Measurements from ENCODE around the gene KRTAP10-9. TPM values are rescaled to one million over a fixed set of nuclear protein-coding genes. Genes with fewer than 3 reads are reported as not detected.
"Not testable (repeated sequence)": the region's sequence is repeated elsewhere in the genome, so short reads cannot be mapped to it uniquely, and the experiment has no call there.

Gene KRTAP10-9
- polyA plus RNA-seq, 1 donor = not detected

- no peak for DNase-seq
- Histone ChIP-seq H3K4me1 (ENCODE audit: control insufficient read depth, insufficient read depth, low read length) (no peaks in the 10 kb centered on the region), H3K27me3 (ENCODE audit: control insufficient read depth, insufficient read depth, low read length) (peaks cover 3% of the 10 kb centered on the region), H3K4me3 (ENCODE audit: low read length) (no peak overlapping the region), H3K9me3 (ENCODE audit: control insufficient read depth, low read depth, low read length) (peaks cover 3% of the 10 kb centered on the region), H3K36me3 (ENCODE audit: control insufficient read depth, insufficient read depth, low read length) (no peaks in the 10 kb centered on the region), H3K27ac (ENCODE audit: low read length) (no peak overlapping the region)
- no CpG with 5 or more reads among the region's 6 CpGs for WGBS (ENCODE audit: insufficient coverage, low lambda C conversion rate)
These were observed 31.4 kb upstream of the KRTAP10-9 start for GRCh38 chr21:44595524-44595923.

GRCh38 chr21:44596068-44596725, 30.7 kb upstream of the KRTAP10-9 start:
- no peaks in the 10 kb centered on the region for H3K4me1 ChIP-seq (ENCODE audit: control insufficient read depth, insufficient read depth, low read length)
- 80% methylated on average over 2 of the region's 9 CpGs for WGBS (ENCODE audit: insufficient coverage, low lambda C conversion rate)
- H3K4me3 ChIP-seq (ENCODE audit: low read length) = no peak overlapping the region
- H3K27me3 ChIP-seq (ENCODE audit: control insufficient read depth, insufficient read depth, low read length) = peaks cover 3% of the 10 kb centered on the region
- no peaks in the 10 kb centered on the region for H3K36me3 ChIP-seq (ENCODE audit: control insufficient read depth, insufficient read depth, low read length)
- H3K27ac ChIP-seq (ENCODE audit: low read length) = no peak overlapping the region
- DNase-seq = no peak
- peaks cover 3% of the 10 kb centered on the region for H3K9me3 ChIP-seq (ENCODE audit: control insufficient read depth, low read depth, low read length)

GRCh38 chr21:44598061-44598460, 28.8 kb upstream of the KRTAP10-9 start:
- peaks cover 3% of the 10 kb centered on the region for H3K27me3 ChIP-seq (ENCODE audit: control insufficient read depth, insufficient read depth, low read length)
- H3K36me3 ChIP-seq (ENCODE audit: control insufficient read depth, insufficient read depth, low read length) = no peaks in the 10 kb centered on the region
- no peak for DNase-seq
- peaks cover 3% of the 10 kb centered on the region for H3K9me3 ChIP-seq (ENCODE audit: control insufficient read depth, low read depth, low read length)
- no peak overlapping the region for H3K27ac ChIP-seq (ENCODE audit: low read length)
- H3K4me1 ChIP-seq (ENCODE audit: control insufficient read depth, insufficient read depth, low read length) = no peaks in the 10 kb centered on the region
- WGBS (ENCODE audit: insufficient coverage, low lambda C conversion rate) = no CpG with 5 or more reads among the region's 11 CpGs
- no peak overlapping the region for H3K4me3 ChIP-seq (ENCODE audit: low read length)

- Histone ChIP-seq H3K4me3 (ENCODE audit: low read length) (no peak overlapping the region), H3K4me1 (ENCODE audit: control insufficient read depth, insufficient read depth, low read length) (no peaks in the 10 kb centered on the region), H3K27me3 (ENCODE audit: control insufficient read depth, insufficient read depth, low read length) (peaks cover 3% of the 10 kb centered on the region), H3K9me3 (ENCODE audit: control insufficient read depth, low read depth, low read length) (peaks cover 3% of the 10 kb centered on the region), H3K36me3 (ENCODE audit: control insufficient read depth, insufficient read depth, low read length) (no peaks in the 10 kb centered on the region), H3K27ac (ENCODE audit: low read length) (no peak overlapping the region)
- WGBS (ENCODE audit: insufficient coverage, low lambda C conversion rate) = 100% methylated on average over 1 of the region's 8 CpGs
- DNase-seq = no peak
These were observed 27.4 kb upstream of the KRTAP10-9 start for GRCh38 chr21:44599264-44600029.

- H3K9me3 ChIP-seq (ENCODE audit: control insufficient read depth, low read depth, low read length); H3K27ac ChIP-seq (ENCODE audit: low read length); H3K4me3 ChIP-seq (ENCODE audit: low read length); H3K4me1 ChIP-seq (ENCODE audit: control insufficient read depth, insufficient read depth, low read length); DNase-seq; H3K36me3 ChIP-seq (ENCODE audit: control insufficient read depth, insufficient read depth, low read length); H3K27me3 ChIP-seq (ENCODE audit: control insufficient read depth, insufficient read depth, low read length): not testable (repeated sequence)
- no CpG with 5 or more reads among the region's 23 CpGs for WGBS (ENCODE audit: insufficient coverage, low lambda C conversion rate)
These were observed 26.5 kb upstream of the KRTAP10-9 start, which contains the start of gene KRTAP10-7 for GRCh38 chr21:44600118-44600978. KRTAP10-7 (plus strand) TSS chr21:44600597; CDS start chr21:44600622, 25 bp downstream.

GRCh38 chr21:44601091-44601490, 25.8 kb upstream of the KRTAP10-9 start:
- H3K27ac ChIP-seq (ENCODE audit: low read length); H3K4me1 ChIP-seq (ENCODE audit: control insufficient read depth, insufficient read depth, low read length); H3K4me3 ChIP-seq (ENCODE audit: low read length); H3K27me3 ChIP-seq (ENCODE audit: control insufficient read depth, insufficient read depth, low read length); H3K9me3 ChIP-seq (ENCODE audit: control insufficient read depth, low read depth, low read length); DNase-seq; H3K36me3 ChIP-seq (ENCODE audit: control insufficient read depth, insufficient read depth, low read length): not testable (repeated sequence)
- WGBS (ENCODE audit: insufficient coverage, low lambda C conversion rate) = no CpG with 5 or more reads among the region's 10 CpGs

- H3K4me3 ChIP-seq (ENCODE audit: low read length) = no peak overlapping the region
- H3K27ac ChIP-seq (ENCODE audit: low read length) = no peak overlapping the region
- DNase-seq = no peak
- H3K36me3 ChIP-seq (ENCODE audit: control insufficient read depth, insufficient read depth, low read length) = no peaks in the 10 kb centered on the region
- no CpG with 5 or more reads among the region's 23 CpGs for WGBS (ENCODE audit: insufficient coverage, low lambda C conversion rate)
- H3K27me3 ChIP-seq (ENCODE audit: control insufficient read depth, insufficient read depth, low read length) = no peaks in the 10 kb centered on the region
- H3K9me3 ChIP-seq (ENCODE audit: control insufficient read depth, low read depth, low read length) = peaks cover 3% of the 10 kb centered on the region
- H3K4me1 ChIP-seq (ENCODE audit: control insufficient read depth, insufficient read depth, low read length) = no peaks in the 10 kb centered on the region
These were observed 25.1 kb upstream of the KRTAP10-9 start for GRCh38 chr21:44601596-44602462.

GRCh38 chr21:44602463-44602850, 24.4 kb upstream of the KRTAP10-9 start:
- no peaks in the 10 kb centered on the region for H3K36me3 ChIP-seq (ENCODE audit: control insufficient read depth, insufficient read depth, low read length)
- no peak for DNase-seq
- H3K9me3 ChIP-seq (ENCODE audit: control insufficient read depth, low read depth, low read length) = peaks cover 3% of the 10 kb centered on the region
- no peak overlapping the region for H3K27ac ChIP-seq (ENCODE audit: low read length)
- WGBS (ENCODE audit: insufficient coverage, low lambda C conversion rate) = no CpG with 5 or more reads among the region's 21 CpGs
- no peak overlapping the region for H3K4me3 ChIP-seq (ENCODE audit: low read length)
- H3K4me1 ChIP-seq (ENCODE audit: control insufficient read depth, insufficient read depth, low read length) = no peaks in the 10 kb centered on the region
- no peaks in the 10 kb centered on the region for H3K27me3 ChIP-seq (ENCODE audit: control insufficient read depth, insufficient read depth, low read length)

GRCh38 chr21:44603109-44603875, 23.6 kb upstream of the KRTAP10-9 start:
- Histone ChIP-seq H3K27ac (ENCODE audit: low read length) (no peak overlapping the region), H3K4me1 (ENCODE audit: control insufficient read depth, insufficient read depth, low read length) (no peaks in the 10 kb centered on the region), H3K4me3 (ENCODE audit: low read length) (no peak overlapping the region), H3K36me3 (ENCODE audit: control insufficient read depth, insufficient read depth, low read length) (no peaks in the 10 kb centered on the region), H3K27me3 (ENCODE audit: control insufficient read depth, insufficient read depth, low read length) (no peaks in the 10 kb centered on the region), H3K9me3 (ENCODE audit: control insufficient read depth, low read depth, low read length) (peaks cover 3% of the 10 kb centered on the region)
- no CpG with 5 or more reads among the region's 17 CpGs for WGBS (ENCODE audit: insufficient coverage, low lambda C conversion rate)
- DNase-seq = no peak

Data from large intestine (tissue), 3 donors.